GM12873 (cell line): ENCODE data around the gene ATP8A2.

Experiments
- CTCF ChIP-seq: IDR thresholded peaks from 2 replicates; pipeline ENCODE4 v1.5.1; 2012; ENCODE audit warnings: low read depth, mild to moderate bottlenecking, moderate library complexity, low read length, control low read depth; ENCODE audit not compliant: insufficient read depth; ENCODE audit errors: missing control alignments

The ATP8A2 gene

GRCh38 chr13:25872481-25873241 lies 500.9 kb downstream of the ATP8A2 start:
- no peak for TF ChIP-seq CTCF

- no peak for TF ChIP-seq CTCF
Observed at GRCh38 chr13:25873242-25873612, 501.5 kb downstream of the ATP8A2 start.

- no peak for TF ChIP-seq CTCF
Observed at GRCh38 chr13:25874064-25874737, 502.4 kb downstream of the ATP8A2 start.

- no peak for TF ChIP-seq CTCF
Observed at GRCh38 chr13:25874907-25875306, 503.1 kb downstream of the ATP8A2 start.

GRCh38 chr13:25876247-25876646 lies 504.5 kb downstream of the ATP8A2 start:
- no peak for TF ChIP-seq CTCF

- no peak for TF ChIP-seq CTCF
Observed at GRCh38 chr13:25879466-25879865, 507.7 kb downstream of the ATP8A2 start.

GRCh38 chr13:25881136-25881926 lies 509.6 kb downstream of the ATP8A2 start:
- no peak for TF ChIP-seq CTCF
